ENCODE measurements around the gene SLITRK3. TPM values are rescaled to one million over a fixed set of nuclear protein-coding genes. Genes with fewer than 3 reads are reported as not detected.

Gene SLITRK3
- total and polyA plus RNA-seq, 2 of the 13 experiments (the other 11 are each of a cell fraction or from before 2014, with no cell fraction given) = not detected

GRCh38 chr3:165233501-165234195, 37.5 kb upstream of the SLITRK3 start:
- intact Hi-C loops (cut with micrococcal nuclease; ENCODE audit: unreplicated experiment) = no loop called here
- no TSS peak for BruUV-seq (replicated peaks)
- TF ChIP-seq ZNF790 (CRISPR knock-in tag; IDR thresholded peaks at IDR 0.05; ENCODE audit: borderline replicate concordance) (no peak), NFE2L2 (IDR thresholded peaks at IDR 0.05; ENCODE audit: low read length) (no peak), HDAC1 (CRISPR knock-in tag; IDR thresholded peaks at IDR 0.05) (no peak), PRDM15 (CRISPR knock-in tag; IDR thresholded peaks at IDR 0.05) (no peak), ZBTB7A (CRISPR knock-in tag; IDR thresholded peaks at IDR 0.05) (no peak), ZNF564 (CRISPR knock-in tag; IDR thresholded peaks at IDR 0.05) (no peak), KDM5A (IDR thresholded peaks at IDR 0.05; ENCODE audit: borderline replicate concordance, low read length) (no peak), ASH2L (IDR thresholded peaks at IDR 0.05; ENCODE audit: insufficient read length, low read depth, low read length) (no peak), SRSF9 (IDR thresholded peaks at IDR 0.05; ENCODE audit: borderline replicate concordance, insufficient read depth, low read depth, low read length, poor library complexity, severe bottlenecking) (no peak), ZNF367 (CRISPR knock-in tag; IDR thresholded peaks at IDR 0.05; ENCODE audit: borderline replicate concordance) (no peak), ZNF567 (CRISPR knock-in tag; IDR thresholded peaks at IDR 0.05; ENCODE audit: borderline replicate concordance) (no peak), POLR2AphosphoS2 (IDR thresholded peaks at IDR 0.05; ENCODE audit: low read depth, low read length) (no peak), ZBTB14 (CRISPR knock-in tag; IDR thresholded peaks at IDR 0.05) (no peak), ZNF883 (CRISPR knock-in tag; IDR thresholded peaks at IDR 0.05; ENCODE audit: not compliant biosample characterization) (no peak), ZNF691 (CRISPR knock-in tag; IDR thresholded peaks at IDR 0.05; ENCODE audit: borderline replicate concordance, low read depth) (no peak), THAP11 (CRISPR knock-in tag; IDR thresholded peaks at IDR 0.05) (no peak), ZNF766 (CRISPR knock-in tag; IDR thresholded peaks at IDR 0.05; ENCODE audit: borderline replicate concordance) (no peak)
- FAIRE-seq = no peak
- Histone ChIP-seq H3K4me2 (ENCODE audit: low read depth, low read length) (no peak overlapping the region), H4K20me1 (ENCODE audit: insufficient read depth, low read length) (no peaks in the 10 kb centered on the region), H3K79me2 (ENCODE audit: insufficient read depth, low read length) (no peaks in the 10 kb centered on the region), H2AFZ (ENCODE audit: low read length) (no peak overlapping the region), H3K4me1 (ENCODE audit: insufficient read depth, low read length) (no peaks in the 10 kb centered on the region), H3K27ac (ENCODE audit: extremely low read length, insufficient read depth, low read length) (no peak overlapping the region), H3K4me3 (replicated peaks in 1 of 3; ENCODE audit: insufficient read depth in 1 of 3, low read depth in 2 of 3, low read length in 3 of 3) (no peak overlapping the region), H3K9ac (ENCODE audit: insufficient read depth, low read depth, low read length) (no peak overlapping the region), H3K9me3 (ENCODE audit: low read length) (no peaks in the 10 kb centered on the region), H3K36me3 (replicated peaks in 1 of 2; ENCODE audit: control insufficient read depth in 1 of 2, insufficient read depth in 2 of 2, low read length in 2 of 2) (no peaks in the 10 kb centered on the region), H3K27me3 (ENCODE audit: control insufficient read depth in 1 of 2, insufficient read depth in 2 of 2, low read length in 2 of 2) (no peaks in the 10 kb centered on the region)
- no peak for DNase-seq (ENCODE audit: low spot score)
- 27% methylated on average over 5 of the region's 5 CpGs for WGBS (ENCODE audit: low lambda C conversion rate)
- POLR2A ChIA-PET = no interaction called here
- in situ Hi-C loops (cut with HindIII; ENCODE audit: extremely low pct_ligation_motif_present, low pct_unique_long_range_greater_than_20kb) = no loop called here
- CTCF ChIA-PET (ENCODE audit: low intra/inter-chr PET ratio, low total read pairs) = no interaction called here
- no peak for ATAC-seq

Measured in HepG2 (cell line).